H1 (cell line): Measurements from ENCODE around the gene LRRC3B. TPM values are rescaled to one million over a fixed set of nuclear protein-coding genes. Genes with fewer than 3 reads are reported as not detected.

Experiments
- SIRT6 ChIP-seq: IDR thresholded peaks from one replicate; pipeline ENCODE4 v1.7.1; 2012; ENCODE audit warnings: low read length, inconsistent platforms
- polyA plus RNA-seq, 7 experiments: library from polyadenylated mRNA; depleted of rRNA in 3 of 7; stranded (reverse) in 5 of 7; unstranded in 2 of 7; fragments of >200 nt in 5 of 7; fragments of 200-250 nt in 2 of 7; gene quantifications; 1 replicate in 5 of 7; 2 replicates in 1 of 7; 4 replicates in 1 of 7; pipeline versions ENCODE4 v1.2.1 to v1.2.3, GENCODE V29; 2011 to 2013; ENCODE audit warnings: missing spikeins in 2 of 7, mixed read lengths in 2 of 7
- total RNA-seq: library from RNA; stranded (reverse); fragmentation: NEBNext Ultra II Directional; extraction: Animal tissue kit (Norgen Biotek cat#: 25700); gene quantifications from 2 replicates; pipeline ENCODE4 v1.2.1, GENCODE V29; 2021

LRRC3B gene
- total and polyA plus RNA-seq, 2 of the 8 experiments (the other 6 are each of a cell fraction or from before 2014, with no cell fraction given), result 1.6 to 3.1 TPM

- TF ChIP-seq SIRT6, result no peak
- TF ChIP-seq, all 59 proteins: peak for 0
Measured at GRCh38 chr3:26625187-26625586, 2.6 kb downstream of the LRRC3B start (continued).
